Measurements from ENCODE around the gene F12.

The F12 gene

GRCh38 chr5:177446200-177447065 lies 37.1 kb upstream of the F12 start, which contains the start of gene PRR7:
Gene PRR7 (plus strand): TSS chr5:177446814. CDS start chr5:177455068, 8,254 bp downstream.
- DNase-seq: peak; percentile 80

GRCh38 chr5:177445917-177446199 lies 36.5 kb upstream of the F12 start:
- no peak for DNase-seq

GRCh38 chr5:177445052-177445916 lies 35.9 kb upstream of the F12 start:
- DNase-seq: no peak

GRCh38 chr5:177444106-177445051 lies 35.0 kb upstream of the F12 start:
- DNase-seq: peak; percentile 38

GRCh38 chr5:177443144-177443983 lies 34.0 kb upstream of the F12 start:
- DNase-seq: no peak

- no peak for DNase-seq
These were observed 32.9 kb upstream of the F12 start for GRCh38 chr5:177442066-177442826.

- no peak for DNase-seq
These were observed 31.8 kb upstream of the F12 start for GRCh38 chr5:177440990-177441780.

GRCh38 chr5:177440211-177440989 lies 31.0 kb upstream of the F12 start:
- peak; percentile 51 for DNase-seq

- DNase-seq: no peak
These were observed 30.2 kb upstream of the F12 start for GRCh38 chr5:177439518-177440053.

- DNase-seq: no peak
These were observed 29.1 kb upstream of the F12 start for GRCh38 chr5:177438468-177438867.

- DNase-seq: no peak
These were observed 28.3 kb upstream of the F12 start for GRCh38 chr5:177437623-177438022.

- DNase-seq: no peak
These were observed 26.6 kb upstream of the F12 start for GRCh38 chr5:177435847-177436536.

- no peak for DNase-seq
These were observed 25.8 kb upstream of the F12 start for GRCh38 chr5:177434942-177435738.

- DNase-seq: peak; percentile 43
These were observed 25.1 kb upstream of the F12 start for GRCh38 chr5:177434437-177434836.

- DNase-seq: no peak
These were observed 24.4 kb upstream of the F12 start for GRCh38 chr5:177433658-177434217.

- no peak for DNase-seq
These were observed 23.7 kb upstream of the F12 start for GRCh38 chr5:177432839-177433657.
